Activated T-helper 1 cell treated with anti-CD3 and anti-CD28 coated beads, Interleukin-12 subunit alpha, Interleukin-12 subunit beta, Interleukin-2, Interleukin-4 antibody, amounts not matched to agents 30 ng/mL and 10 ng/mL and 1 ng/mL, durations not matched to agents 14 hours and 24 hours and 36 hours (primary cell): ENCODE measurements around the gene LRRC71. TPM values are rescaled to one million over a fixed set of nuclear protein-coding genes. Genes with fewer than 3 reads are reported as not detected.

Source experiments
- DNase-seq: peaks from one replicate; pipeline ENCODE4 v3.0.0; 2021; ENCODE audit warnings: low spot score
- H3K27ac Mint-ChIP-seq: one replicate; pipeline ENCODE4 v1.8.0; 2021; ENCODE audit warnings: mild to moderate bottlenecking, mixed read lengths
- H3K27me3 Mint-ChIP-seq: one replicate; pipeline ENCODE4 v1.8.0; 2022; ENCODE audit warnings: mild to moderate bottlenecking, moderate library complexity, mixed read lengths; ENCODE audit not compliant: insufficient read depth
- H3K36me3 Mint-ChIP-seq: one replicate; pipeline ENCODE4 v1.8.0; 2021; ENCODE audit warnings: low read depth, mixed read lengths
- H3K4me1 Mint-ChIP-seq: one replicate; pipeline ENCODE4 v1.8.0; 2021; ENCODE audit warnings: low read depth, mixed read lengths
- H3K4me3 Mint-ChIP-seq: one replicate; pipeline ENCODE4 v1.8.0; 2021; ENCODE audit warnings: mild to moderate bottlenecking, moderate library complexity, mixed read lengths
- H3K9me3 Mint-ChIP-seq: one replicate; pipeline ENCODE4 v1.8.0; 2021; ENCODE audit warnings: mixed read lengths
- intact Hi-C: fragments of 100-400 bp; cut with micrococcal nuclease; formaldehyde crosslinking; loops from one replicate; pipeline ENCODE4 v1.15.1; 2024
- total RNA-seq: library from RNA; stranded (reverse); gene quantifications from 2 replicates; pipeline ENCODE4 v1.2.3, GENCODE V29; 2022

LRRC71 gene
- total RNA-seq, 1 donor from 2014 or later = not detected

- H3K4me3 Mint-ChIP-seq = no peak overlapping the region
- H3K4me1 Mint-ChIP-seq = peaks cover 30% of the 10 kb centered on the region
- no peaks in the 10 kb centered on the region for H3K9me3 Mint-ChIP-seq
- H3K27ac Mint-ChIP-seq = no peak overlapping the region
- peaks cover 2% of the 10 kb centered on the region for H3K27me3 Mint-ChIP-seq
- intact Hi-C loops = no loop called here
- H3K36me3 Mint-ChIP-seq = peaks cover 28% of the 10 kb centered on the region
- no peak for DNase-seq
Observed at GRCh38 chr1:156956333-156956732, 35.9 kb downstream of the LRRC71 start.

DNA sequence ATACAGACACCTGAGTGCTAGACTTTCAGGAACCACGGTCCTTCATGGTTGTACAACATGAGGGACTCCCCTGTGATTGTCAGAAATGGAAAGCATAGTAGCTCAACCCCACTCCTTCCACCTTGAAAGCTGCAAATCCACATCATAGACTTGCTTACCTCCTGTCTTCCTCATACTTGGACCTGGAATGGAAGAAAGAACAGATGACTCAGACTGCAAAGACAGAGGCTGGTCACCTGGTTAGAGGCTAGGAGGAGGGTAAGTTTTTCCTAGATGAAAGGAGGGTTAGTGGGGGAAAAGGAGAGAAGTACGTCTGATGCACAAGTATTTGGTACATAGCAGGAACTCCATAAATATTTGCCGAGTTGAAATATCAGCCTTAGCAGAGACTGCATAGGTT, 37.2 kb downstream of the LRRC71 start:
- no peak overlapping the region for H3K4me3 Mint-ChIP-seq
- intact Hi-C loops = no loop called here
- H3K36me3 Mint-ChIP-seq = peaks cover 26% of the 10 kb centered on the region
- DNase-seq = no peak
- H3K27ac Mint-ChIP-seq = no peak overlapping the region
- no peaks in the 10 kb centered on the region for H3K9me3 Mint-ChIP-seq
- H3K27me3 Mint-ChIP-seq = peaks cover 2% of the 10 kb centered on the region
- peaks cover 42% of the 10 kb centered on the region for H3K4me1 Mint-ChIP-seq

- intact Hi-C loops = no loop called here
- Mint-ChIP-seq H3K4me1 (peaks cover 48% of the 10 kb centered on the region), H3K27ac (no peak overlapping the region), H3K27me3 (peaks cover 2% of the 10 kb centered on the region), H3K9me3 (no peaks in the 10 kb centered on the region), H3K4me3 (no peak overlapping the region), H3K36me3 (peaks cover 26% of the 10 kb centered on the region)
- no peak for DNase-seq
Observed at GRCh38 chr1:156958247-156958714, 37.8 kb downstream of the LRRC71 start.

DNA sequence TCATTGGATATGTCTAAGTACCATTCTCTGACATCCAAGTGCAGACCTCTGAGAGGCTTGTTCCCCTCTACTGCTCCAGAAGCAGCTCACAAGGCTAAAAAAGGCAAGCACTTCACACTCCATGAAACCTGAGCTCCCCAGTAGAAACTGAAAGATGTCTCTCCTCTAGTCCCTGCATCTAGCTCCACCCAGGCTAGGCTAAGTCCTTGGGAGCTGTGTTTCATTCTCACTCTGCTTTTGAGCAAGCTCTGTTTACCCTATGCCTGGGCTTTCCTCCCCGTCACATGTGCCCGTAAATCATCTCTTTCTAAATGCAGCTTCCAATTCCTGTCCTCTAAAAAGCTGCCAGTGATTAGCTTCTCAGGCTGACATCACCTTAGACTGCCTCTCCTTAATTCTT, 39.0 kb downstream of the LRRC71 start:
- Mint-ChIP-seq H3K27ac (no peak overlapping the region), H3K9me3 (no peaks in the 10 kb centered on the region), H3K36me3 (peaks cover 25% of the 10 kb centered on the region), H3K27me3 (peaks cover 2% of the 10 kb centered on the region), H3K4me3 (no peak overlapping the region), H3K4me1 (peaks cover 59% of the 10 kb centered on the region)
- intact Hi-C loops = no loop called here
- DNase-seq = no peak

DNA sequence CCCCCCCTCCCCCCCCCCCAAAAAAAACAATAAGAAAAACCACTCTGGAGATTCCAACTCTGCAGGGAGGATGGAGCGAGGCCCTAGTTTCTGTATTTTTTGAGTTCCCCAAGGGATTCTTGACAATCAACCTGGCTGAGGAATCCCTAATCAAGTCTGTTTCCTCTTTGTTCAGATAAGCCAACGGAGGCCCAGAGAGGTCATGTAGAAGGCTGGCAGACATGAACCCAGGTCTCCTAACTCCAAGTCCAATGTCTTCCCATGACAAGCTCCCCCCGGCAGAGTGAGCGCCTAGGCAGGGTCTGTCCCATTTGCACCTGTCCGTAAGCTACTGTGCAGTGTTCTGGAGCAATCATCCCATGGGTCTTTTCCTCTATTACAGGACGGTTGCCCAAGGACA, 39.5 kb downstream of the LRRC71 start:
- no peak overlapping the region for H3K4me3 Mint-ChIP-seq

GRCh38 chr1:156961709-156962108, 41.3 kb downstream of the LRRC71 start:
- intact Hi-C loops = loop anchor here (2.0 kb wide), 1 partner anchor 69 kb away; the partner anchor contains the start of gene PEAR1
- DNase-seq = peak; percentile 30
- Mint-ChIP-seq H3K4me1 (peaks cover 61% of the 10 kb centered on the region), H3K9me3 (no peaks in the 10 kb centered on the region), H3K4me3 (no peak overlapping the region), H3K36me3 (peaks cover 20% of the 10 kb centered on the region), H3K27ac (no peak overlapping the region), H3K27me3 (peaks cover 8% of the 10 kb centered on the region)

More for the DNA sequence above, 39.5 kb downstream of the LRRC71 start:
- Mint-ChIP-seq H3K4me1 (peaks cover 61% of the 10 kb centered on the region), H3K9me3 (no peaks in the 10 kb centered on the region), H3K36me3 (peaks cover 22% of the 10 kb centered on the region), H3K27me3 (peaks cover 2% of the 10 kb centered on the region), H3K27ac (no peak overlapping the region)
- no peak for DNase-seq
- intact Hi-C loops = loop anchor here (2.0 kb wide), 1 partner anchor 67 kb away; the partner anchor contains the start of gene PEAR1

- peaks cover 47% of the 10 kb centered on the region for H3K4me1 Mint-ChIP-seq
- H3K27me3 Mint-ChIP-seq = peaks cover 14% of the 10 kb centered on the region
- peaks cover 12% of the 10 kb centered on the region for H3K36me3 Mint-ChIP-seq
- no peaks in the 10 kb centered on the region for H3K9me3 Mint-ChIP-seq
- H3K4me3 Mint-ChIP-seq = peak overlapping the region; percentile 82
- peak overlapping the region; percentile 56 for H3K27ac Mint-ChIP-seq
- DNase-seq = peak; percentile 52
- intact Hi-C loops = no loop called here
Observed at GRCh38 chr1:156963621-156964020, 43.2 kb downstream of the LRRC71 start.

DNA sequence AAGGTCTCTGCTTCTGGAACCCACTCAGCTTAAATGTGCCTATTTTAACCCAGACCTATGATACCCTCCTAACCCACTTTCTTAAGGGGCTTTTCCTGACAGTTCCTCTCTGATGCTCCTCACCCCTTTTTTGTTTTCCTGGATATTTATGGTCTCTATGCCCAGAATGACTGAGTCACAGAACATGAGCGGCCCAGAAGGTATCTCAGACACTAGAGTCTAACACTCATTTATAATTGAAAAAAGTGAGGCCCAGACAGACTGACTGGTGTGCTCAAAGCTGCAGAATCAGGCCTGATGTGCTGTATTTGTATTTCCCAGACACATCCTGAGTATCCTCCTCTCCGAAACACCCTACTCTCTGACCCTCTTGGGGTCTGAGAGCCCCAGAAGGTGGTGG, 44.0 kb downstream of the LRRC71 start:
- no peak for DNase-seq
- Mint-ChIP-seq H3K4me1 (peaks cover 39% of the 10 kb centered on the region), H3K27me3 (peaks cover 18% of the 10 kb centered on the region), H3K4me3 (peak overlapping the region; percentile 38), H3K36me3 (peaks cover 9% of the 10 kb centered on the region), H3K27ac (no peak overlapping the region), H3K9me3 (no peaks in the 10 kb centered on the region)
- intact Hi-C loops = no loop called here

DNA sequence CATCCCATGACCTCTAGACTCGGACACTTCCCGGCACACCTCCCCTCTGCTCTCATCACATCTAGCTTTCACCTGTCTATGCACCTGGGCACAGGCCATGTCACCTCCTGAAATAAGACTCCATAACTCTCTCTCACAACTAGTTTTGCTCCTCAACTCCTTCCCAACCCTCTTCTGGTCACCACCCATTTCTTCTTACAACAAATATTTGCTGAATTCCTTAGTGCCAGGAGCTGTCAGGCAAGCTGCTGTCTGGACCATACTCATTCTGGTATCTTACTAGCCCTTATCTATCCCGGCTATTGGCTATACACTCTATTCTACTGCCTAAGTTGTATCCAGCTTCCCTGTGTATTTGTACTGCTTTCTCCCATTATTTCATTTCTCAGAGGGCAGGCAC, 49.1 kb downstream of the LRRC71 start:
- intact Hi-C loops = no loop called here
- Mint-ChIP-seq H3K27me3 (peaks cover 28% of the 10 kb centered on the region), H3K9me3 (no peaks in the 10 kb centered on the region), H3K36me3 (peaks cover 2% of the 10 kb centered on the region), H3K27ac (no peak overlapping the region), H3K4me3 (no peak overlapping the region), H3K4me1 (peaks cover 1% of the 10 kb centered on the region)
- no peak for DNase-seq

- intact Hi-C loops = no loop called here
- H3K36me3 Mint-ChIP-seq = peaks cover 2% of the 10 kb centered on the region
- peaks cover 28% of the 10 kb centered on the region for H3K27me3 Mint-ChIP-seq
- no peak overlapping the region for H3K4me3 Mint-ChIP-seq
- no peaks in the 10 kb centered on the region for H3K9me3 Mint-ChIP-seq
- DNase-seq = no peak
- H3K27ac Mint-ChIP-seq = no peak overlapping the region
- H3K4me1 Mint-ChIP-seq = no peaks in the 10 kb centered on the region
Observed at GRCh38 chr1:156970017-156970416, 49.6 kb downstream of the LRRC71 start.

GRCh38 chr1:156973417-156973816, 53.0 kb downstream of the LRRC71 start:
- no peaks in the 10 kb centered on the region for H3K36me3 Mint-ChIP-seq
- no peak overlapping the region for H3K27ac Mint-ChIP-seq
- peaks cover 34% of the 10 kb centered on the region for H3K27me3 Mint-ChIP-seq
- no peaks in the 10 kb centered on the region for H3K4me1 Mint-ChIP-seq
- H3K4me3 Mint-ChIP-seq = no peak overlapping the region
- intact Hi-C loops = no loop called here
- no peaks in the 10 kb centered on the region for H3K9me3 Mint-ChIP-seq
- no peak for DNase-seq

DNA sequence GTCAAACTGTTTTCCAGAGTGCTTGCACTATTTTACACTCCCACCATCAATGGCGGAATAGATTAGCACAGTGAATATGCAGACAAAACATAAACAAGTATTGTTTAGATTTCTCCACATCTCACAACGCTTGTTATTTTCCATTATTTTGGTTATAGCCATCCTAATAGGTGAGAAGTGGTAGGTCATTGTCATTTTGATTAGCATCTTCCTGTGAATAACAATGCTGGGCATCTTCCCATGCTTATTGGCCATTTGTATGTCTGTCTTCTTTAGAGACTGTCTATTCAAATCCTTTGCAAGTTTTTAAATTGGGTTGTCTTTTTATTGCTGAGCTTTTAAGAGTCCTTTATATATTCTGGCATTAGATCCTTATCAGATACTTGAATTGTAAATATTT, 54.7 kb downstream of the LRRC71 start:
- DNase-seq = no peak
- no peaks in the 10 kb centered on the region for H3K36me3 Mint-ChIP-seq
- no peaks in the 10 kb centered on the region for H3K4me1 Mint-ChIP-seq
- H3K9me3 Mint-ChIP-seq = no peaks in the 10 kb centered on the region
- peaks cover 35% of the 10 kb centered on the region for H3K27me3 Mint-ChIP-seq
- intact Hi-C loops = no loop called here
- no peak overlapping the region for H3K4me3 Mint-ChIP-seq
- H3K27ac Mint-ChIP-seq = no peak overlapping the region

DNA sequence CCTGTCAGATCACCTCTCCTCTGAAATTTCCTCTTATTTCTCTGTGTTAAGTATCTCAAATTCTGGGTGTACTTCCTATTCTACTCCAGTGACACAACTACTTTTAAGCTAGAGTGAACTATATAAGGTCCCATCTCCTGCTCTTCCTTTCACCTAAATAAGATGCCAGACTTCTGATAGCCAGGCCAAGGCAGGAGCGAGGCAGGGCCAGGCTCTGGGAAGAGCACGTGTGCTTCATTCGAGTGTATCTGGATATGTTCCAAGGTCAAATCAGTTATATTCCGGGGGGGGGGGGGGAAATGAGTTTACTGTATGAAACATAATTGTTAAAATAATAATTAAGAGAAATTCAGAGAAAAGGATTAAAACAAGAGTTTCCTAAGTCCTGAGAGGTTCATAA, 60.1 kb downstream of the LRRC71 start:
- DNase-seq = no peak
- Mint-ChIP-seq H3K9me3 (no peaks in the 10 kb centered on the region), H3K27me3 (peaks cover 29% of the 10 kb centered on the region), H3K4me1 (no peaks in the 10 kb centered on the region), H3K27ac (no peak overlapping the region), H3K36me3 (no peaks in the 10 kb centered on the region), H3K4me3 (no peak overlapping the region)
- intact Hi-C loops = no loop called here
